Measurements from ENCODE around the gene P2RX6. TPM values are rescaled to one million over a fixed set of nuclear protein-coding genes. Genes with fewer than 3 reads are reported as not detected.

Gene P2RX6
- total and polyA plus RNA-seq, 12 donors, result 0.07 to 7.7 (median 3.2) TPM

DNA sequence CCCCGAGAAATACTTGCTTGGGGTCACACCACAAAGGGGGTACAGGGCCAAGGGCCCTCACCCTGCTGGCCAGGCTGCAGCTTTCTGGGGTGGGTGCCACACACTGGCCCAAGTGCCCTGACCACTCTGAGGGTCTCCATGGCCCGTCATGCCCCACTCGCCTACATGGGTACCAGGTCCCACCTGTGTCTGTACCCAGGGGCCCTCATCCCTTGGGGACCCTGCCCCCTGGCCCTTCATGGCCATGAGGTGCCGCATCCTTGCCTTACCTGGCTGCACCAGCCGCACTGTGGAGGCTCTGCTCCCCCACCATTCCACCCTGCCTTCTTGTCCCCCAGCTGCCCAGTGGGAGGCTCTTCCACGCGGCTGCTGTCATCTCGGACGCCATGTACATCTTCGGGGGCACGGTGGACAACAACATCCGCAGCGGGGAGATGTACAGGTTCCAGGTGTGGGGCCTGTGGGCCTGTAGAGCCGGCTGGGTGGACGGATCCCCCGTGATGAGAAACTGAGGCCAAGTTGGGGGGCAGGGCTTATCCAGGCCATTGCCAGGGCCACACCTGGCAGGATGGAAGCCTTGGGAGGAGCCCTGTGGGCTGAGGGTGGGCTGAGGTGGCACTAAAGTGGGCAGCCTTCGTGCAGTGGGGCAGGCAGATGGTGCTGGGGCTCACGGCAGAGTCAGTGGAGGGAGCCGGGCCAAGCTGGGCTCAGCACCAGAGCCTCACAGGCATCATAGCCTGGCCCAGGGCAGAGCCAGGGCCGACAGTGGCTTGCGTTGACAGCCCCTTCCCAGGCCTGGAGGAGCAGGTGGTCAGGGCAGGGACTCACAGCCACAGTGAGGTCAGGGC lies 22.3 kb upstream of the P2RX6 start:
- Histone ChIP-seq H3K9me3 (no peaks in the 10 kb centered on the region), H3K27ac (no peak overlapping the region), H3K36me3 (peaks cover 0 to 93% (median 31%) of the 10 kb centered on the region in 9 donors), H3K4me1 (no peaks in the 10 kb centered on the region), H3K27me3 (no peaks in the 10 kb centered on the region), H3K4me3 (no peak overlapping the region)
- DNase-seq, result no peak
- intact Hi-C loops (cut with DNase I), result no loop called here
- TF ChIP-seq, protein P1, sequence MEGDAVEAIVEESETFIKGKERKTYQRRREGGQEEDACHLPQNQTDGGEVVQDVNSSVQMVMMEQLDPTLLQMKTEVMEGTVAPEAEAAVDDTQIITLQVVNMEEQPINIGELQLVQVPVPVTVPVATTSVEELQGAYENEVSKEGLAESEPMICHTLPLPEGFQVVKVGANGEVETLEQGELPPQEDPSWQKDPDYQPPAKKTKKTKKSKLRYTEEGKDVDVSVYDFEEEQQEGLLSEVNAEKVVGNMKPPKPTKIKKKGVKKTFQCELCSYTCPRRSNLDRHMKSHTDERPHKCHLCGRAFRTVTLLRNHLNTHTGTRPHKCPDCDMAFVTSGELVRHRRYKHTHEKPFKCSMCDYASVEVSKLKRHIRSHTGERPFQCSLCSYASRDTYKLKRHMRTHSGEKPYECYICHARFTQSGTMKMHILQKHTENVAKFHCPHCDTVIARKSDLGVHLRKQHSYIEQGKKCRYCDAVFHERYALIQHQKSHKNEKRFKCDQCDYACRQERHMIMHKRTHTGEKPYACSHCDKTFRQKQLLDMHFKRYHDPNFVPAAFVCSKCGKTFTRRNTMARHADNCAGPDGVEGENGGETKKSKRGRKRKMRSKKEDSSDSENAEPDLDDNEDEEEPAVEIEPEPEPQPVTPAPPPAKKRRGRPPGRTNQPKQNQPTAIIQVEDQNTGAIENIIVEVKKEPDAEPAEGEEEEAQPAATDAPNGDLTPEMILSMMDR (IDR thresholded peaks at IDR 0.05), result no peak
- WGBS, 2 donors, result 91 to 92% methylated on average over 21 of the region's 21 CpGs
- ATAC-seq, result no peak

DNA sequence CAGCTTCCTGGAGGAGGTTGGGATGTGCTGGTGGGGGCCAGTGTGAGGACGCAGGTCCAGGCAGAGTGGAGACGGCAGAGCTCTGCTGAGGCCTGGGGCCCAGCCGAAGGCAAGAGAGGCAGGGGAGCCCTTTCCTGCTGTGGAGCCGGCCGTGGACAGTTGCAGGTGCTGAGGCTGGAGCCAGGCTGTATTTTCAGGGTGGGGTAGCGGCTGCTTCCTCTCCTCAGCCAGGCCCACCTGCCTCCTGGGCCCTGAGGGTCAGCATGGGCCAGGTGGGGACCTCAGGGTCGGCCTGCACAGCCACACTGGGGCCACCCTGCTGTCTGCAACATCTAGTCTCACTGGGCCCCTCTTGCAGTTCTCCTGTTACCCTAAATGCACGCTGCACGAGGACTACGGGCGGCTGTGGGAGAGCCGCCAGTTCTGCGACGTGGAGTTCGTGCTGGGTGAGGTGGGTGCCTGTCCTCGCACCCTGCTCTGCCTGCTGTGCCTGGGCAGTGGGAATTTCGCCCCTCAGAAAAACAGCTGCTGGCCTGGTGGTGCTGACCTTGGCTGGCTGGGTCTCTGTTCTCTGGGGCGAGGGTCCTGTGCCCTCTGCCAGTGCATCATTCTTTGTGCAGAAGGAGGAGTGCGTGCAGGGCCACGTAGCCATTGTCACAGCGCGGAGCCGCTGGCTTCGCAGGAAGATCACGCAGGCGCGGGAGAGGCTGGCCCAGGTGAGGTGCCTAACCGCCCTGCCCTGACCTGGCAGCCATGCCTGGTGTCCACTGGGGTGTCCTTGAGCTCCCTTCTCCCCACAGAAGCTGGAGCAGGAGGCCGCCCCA lies 21.4 kb upstream of the P2RX6 start:
- peaks cover 0 to 93% (median 29%) of the 10 kb centered on the region in 9 donors for H3K36me3 ChIP-seq
- H3K4me1 ChIP-seq, result no peaks in the 10 kb centered on the region
- H3K4me3 ChIP-seq, result no peak overlapping the region
- DNase-seq, result no peak
- 94 to 95% methylated on average over 29 of the region's 29 CpGs for WGBS, 2 donors
- intact Hi-C loops (cut with DNase I), result no loop called here
- no peaks in the 10 kb centered on the region for H3K27me3 ChIP-seq
- ATAC-seq, result no peak
- no peaks in the 10 kb centered on the region for H3K9me3 ChIP-seq
- no peak overlapping the region for H3K27ac ChIP-seq
- TF ChIP-seq, protein P1 (IDR thresholded peaks at IDR 0.05), result no peak

GRCh38 chr22:20994128-20994901 lies 20.6 kb upstream of the P2RX6 start:
- ATAC-seq (no peak), DNase-seq (no peak)
- Histone ChIP-seq H3K4me1 (peaks cover 0 to 2% (median 0%) of the 10 kb centered on the region in 9 donors), H3K27ac (no peak overlapping the region), H3K36me3 (peaks cover 0 to 96% (median 31%) of the 10 kb centered on the region in 9 donors), H3K4me3 (no peak overlapping the region), H3K9me3 (no peaks in the 10 kb centered on the region), H3K27me3 (no peaks in the 10 kb centered on the region)
- intact Hi-C loops (cut with DNase I), result no loop called here
- TF ChIP-seq, protein P1 (IDR thresholded peaks at IDR 0.05), result no peak
- 93 to 95% methylated on average over 30 of the region's 30 CpGs for WGBS, 2 donors

DNA sequence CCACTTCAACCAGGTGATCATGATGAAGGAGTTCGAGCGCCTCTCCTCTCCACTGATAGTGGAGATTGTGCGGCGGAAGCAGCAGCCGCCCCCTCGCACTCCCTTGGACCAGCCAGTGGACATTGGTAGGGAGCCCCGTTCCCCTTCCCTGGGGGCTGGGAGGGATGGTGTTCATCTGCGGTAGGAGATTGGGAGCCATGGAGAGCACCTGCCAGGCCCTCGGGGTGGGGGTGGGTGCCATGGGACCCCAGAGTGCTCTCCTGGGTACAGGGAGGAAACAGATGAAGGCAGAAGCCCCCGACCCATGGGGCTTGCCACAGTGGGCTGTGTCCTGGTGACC lies 20.1 kb upstream of the P2RX6 start:
- H3K27ac ChIP-seq, result no peak overlapping the region
- H3K9me3 ChIP-seq, result no peaks in the 10 kb centered on the region
- TF ChIP-seq, protein P1 (IDR thresholded peaks at IDR 0.05), result no peak
- intact Hi-C loops (cut with DNase I), result no loop called here
- DNase-seq, result no peak
- H3K4me1 ChIP-seq, result peaks cover 0 to 8% (median 5%) of the 10 kb centered on the region in 9 donors
- 92 to 93% methylated on average over 10 of the region's 10 CpGs for WGBS, 2 donors
- no peak overlapping the region for H3K4me3 ChIP-seq
- peaks cover 0 to 100% (median 36%) of the 10 kb centered on the region in 9 donors for H3K36me3 ChIP-seq
- H3K27me3 ChIP-seq, result no peaks in the 10 kb centered on the region
- no peak for ATAC-seq

All from heart right ventricle (tissue), 16 donors.